Mesendoderm (in vitro differentiated cells): ENCODE data around the gene LRP1.

ENCODE experiments used
- DNase-seq: peaks from one replicate; pipeline ENCODE4 v3.0.0; 2013
- H2AK5ac ChIP-seq: 2 replicates; pipeline ENCODE4 v1.6.1; 2013; ENCODE audit warnings: low read length, inconsistent platforms
- H2BK120ac ChIP-seq: 2 replicates; pipeline ENCODE4 v1.6.1; 2013; ENCODE audit warnings: low read depth, mild to moderate bottlenecking, low read length, moderate library complexity, mixed read lengths
- H2BK15ac ChIP-seq: replicated peaks from 2 replicates; pipeline ENCODE4 v1.6.1; 2013; ENCODE audit warnings: low read depth, mild to moderate bottlenecking, moderate library complexity
- H2BK5ac ChIP-seq: 2 replicates; pipeline ENCODE4 v1.6.1; 2013; ENCODE audit warnings: low read length, inconsistent platforms
- H3K18ac ChIP-seq: 2 replicates; pipeline ENCODE4 v1.6.1; 2013; ENCODE audit warnings: mild to moderate bottlenecking, low read length, mixed read lengths
- H3K23ac ChIP-seq: one replicate; pipeline ENCODE4 v1.6.1; 2013; ENCODE audit warnings: low read length
- H3K27ac ChIP-seq: 2 replicates; pipeline ENCODE4 v1.5.1; 2013; ENCODE audit warnings: low read depth, mild to moderate bottlenecking, inconsistent platforms, low read length, moderate library complexity
- H3K27me3 ChIP-seq: 2 replicates; pipeline ENCODE4 v1.6.1; 2013; ENCODE audit warnings: low read length, control low read depth, mild to moderate bottlenecking, inconsistent platforms; ENCODE audit not compliant: insufficient read depth, poor library complexity
- H3K36me3 ChIP-seq: 2 replicates; pipeline ENCODE4 v1.6.1; 2013; ENCODE audit warnings: low read length, inconsistent platforms; ENCODE audit not compliant: control insufficient read depth, insufficient read depth
- H3K4ac ChIP-seq: one replicate; pipeline ENCODE4 v1.6.1; 2013; ENCODE audit warnings: low read depth, mild to moderate bottlenecking, low read length, moderate library complexity
- H3K4me1 ChIP-seq: 2 replicates; pipeline ENCODE4 v1.6.1; 2013; ENCODE audit warnings: low read depth, low read length, inconsistent platforms; ENCODE audit not compliant: control insufficient read depth
- H3K4me2 ChIP-seq: 2 replicates; pipeline ENCODE4 v1.6.1; 2013; ENCODE audit warnings: low read length
- H3K4me3 ChIP-seq: 2 replicates; pipeline ENCODE4 v1.5.1; 2013; ENCODE audit warnings: mild to moderate bottlenecking, low read length
- H3K56ac ChIP-seq: one replicate; pipeline ENCODE4 v1.6.1; 2013; ENCODE audit warnings: low read length
- H3K79me1 ChIP-seq: 2 replicates; pipeline ENCODE4 v1.6.1; 2013; ENCODE audit warnings: low read length, inconsistent platforms
- H3K79me2 ChIP-seq: 2 replicates; pipeline ENCODE4 v1.6.1; 2013; ENCODE audit warnings: mild to moderate bottlenecking, low read length; ENCODE audit not compliant: control insufficient read depth, insufficient read depth
- H3K9ac ChIP-seq: 2 replicates; pipeline ENCODE4 v1.6.1; 2013; ENCODE audit warnings: low read length, inconsistent platforms
- H4K5ac ChIP-seq: one replicate; pipeline ENCODE4 v1.6.1; 2013; ENCODE audit warnings: low read length
- H4K8ac ChIP-seq: one replicate; pipeline ENCODE4 v1.6.1; 2013; ENCODE audit warnings: low read depth, mild to moderate bottlenecking, control low read depth, low read length, moderate library complexity
- WGBS: extraction: QIAGEN DNeasy Blood & Tissue Kit; methylation state at CpG from one replicate; pipeline ENCODE4 v1.1.7; 2013; ENCODE audit warnings: low lambda C conversion rate, missing lambda C conversion rate; ENCODE audit not compliant: insufficient coverage; ENCODE audit errors: extremely low coverage; 5-methylcytosine and 5-hydroxymethylcytosine counted together

Gene LRP1

GRCh38 chr12:57250541-57250940, 122.3 kb downstream of the LRP1 start:
- DNase-seq, result no peak
- WGBS, result 100% methylated on average over 1 of the region's 3 CpGs
- Histone ChIP-seq H3K27me3 (no peaks in the 10 kb centered on the region), H3K18ac (no peak overlapping the region), H3K23ac (no peak overlapping the region), H3K9ac (no peak overlapping the region), H3K4me3 (no peak overlapping the region), H3K36me3 (no peaks in the 10 kb centered on the region), H3K79me2 (no peaks in the 10 kb centered on the region), H4K8ac (no peak overlapping the region), H3K4me1 (no peaks in the 10 kb centered on the region), H3K56ac (no peak overlapping the region), H3K4me2 (no peak overlapping the region), H3K27ac (no peak overlapping the region), H2AK5ac (no peak overlapping the region), H2BK15ac (no peak overlapping the region), H2BK120ac (no peak overlapping the region), H2BK5ac (no peak overlapping the region), H3K79me1 (no peaks in the 10 kb centered on the region), H4K5ac (no peak overlapping the region), H3K4ac (no peak overlapping the region)

GRCh38 chr12:57250956-57251355, 122.7 kb downstream of the LRP1 start, which contains the start of gene STAC3:
TSS of gene STAC3 (minus strand) at chr12:57251187. CDS start at chr12:57249636, 1,551 bp downstream.
- no peak within 1 kb of the TSS for H3K4me2 ChIP-seq
- H3K4me1 ChIP-seq, result no peaks in the 10 kb centered on the region
- H2BK15ac ChIP-seq, result no peak within 1 kb of the TSS
- no peaks in the 10 kb centered on the region for H3K79me2 ChIP-seq
- WGBS, result no CpG with 5 or more reads among the region's 7 CpGs
- H3K18ac ChIP-seq, result no peak within 1 kb of the TSS
- no peak within 1 kb of the TSS for H3K27ac ChIP-seq
- no peak within 1 kb of the TSS for H2BK5ac ChIP-seq
- no peak within 1 kb of the TSS for H3K4ac ChIP-seq
- H3K9ac ChIP-seq, result no peak within 1 kb of the TSS
- H2BK120ac ChIP-seq, result no peak within 1 kb of the TSS
- H3K36me3 ChIP-seq, result no peaks in the 10 kb centered on the region
- H3K27me3 ChIP-seq, result no peaks in the 10 kb centered on the region
- H3K23ac ChIP-seq, result no peak within 1 kb of the TSS
- H3K79me1 ChIP-seq, result no peaks in the 10 kb centered on the region
- no peak within 1 kb of the TSS for H4K8ac ChIP-seq
- no peak within 1 kb of the TSS for H3K4me3 ChIP-seq
- no peak within 1 kb of the TSS for H3K56ac ChIP-seq
- H4K5ac ChIP-seq, result no peak within 1 kb of the TSS
- no peak for DNase-seq
- no peak within 1 kb of the TSS for H2AK5ac ChIP-seq

- H3K4me2 ChIP-seq, result no peak overlapping the region
- H3K18ac ChIP-seq, result no peak overlapping the region
- no peaks in the 10 kb centered on the region for H3K79me1 ChIP-seq
- no peak overlapping the region for H3K23ac ChIP-seq
- peaks cover 2% of the 10 kb centered on the region for H3K36me3 ChIP-seq
- no peaks in the 10 kb centered on the region for H3K27me3 ChIP-seq
- no peak for DNase-seq
- no peak overlapping the region for H2BK15ac ChIP-seq
- no peak overlapping the region for H3K9ac ChIP-seq
- no peak overlapping the region for H3K4ac ChIP-seq
- no peak overlapping the region for H3K4me3 ChIP-seq
- H3K4me1 ChIP-seq, result no peaks in the 10 kb centered on the region
- no peak overlapping the region for H2BK5ac ChIP-seq
- H3K56ac ChIP-seq, result no peak overlapping the region
- H2BK120ac ChIP-seq, result no peak overlapping the region
- H3K27ac ChIP-seq, result no peak overlapping the region
- no peak overlapping the region for H2AK5ac ChIP-seq
- H4K5ac ChIP-seq, result no peak overlapping the region
- H3K79me2 ChIP-seq, result no peaks in the 10 kb centered on the region
- no peak overlapping the region for H4K8ac ChIP-seq
- WGBS, result no CpG with 5 or more reads among the region's 14 CpGs
These were observed 126.4 kb downstream of the LRP1 start for GRCh38 chr12:57254506-57255280.

- peaks cover 2% of the 10 kb centered on the region for H3K36me3 ChIP-seq
- H3K4me1 ChIP-seq, result no peaks in the 10 kb centered on the region
- H2BK15ac ChIP-seq, result no peak overlapping the region
- H3K18ac ChIP-seq, result no peak overlapping the region
- H3K27me3 ChIP-seq, result no peaks in the 10 kb centered on the region
- H3K23ac ChIP-seq, result no peak overlapping the region
- WGBS, result no CpG with 5 or more reads among the region's 6 CpGs
- no peak overlapping the region for H4K5ac ChIP-seq
- H3K79me2 ChIP-seq, result no peaks in the 10 kb centered on the region
- H3K56ac ChIP-seq, result no peak overlapping the region
- no peak for DNase-seq
- H4K8ac ChIP-seq, result no peak overlapping the region
- H2BK120ac ChIP-seq, result no peak overlapping the region
- no peak overlapping the region for H3K9ac ChIP-seq
- no peak overlapping the region for H3K27ac ChIP-seq
- no peak overlapping the region for H3K4me2 ChIP-seq
- H2AK5ac ChIP-seq, result no peak overlapping the region
- H3K4ac ChIP-seq, result no peak overlapping the region
- no peaks in the 10 kb centered on the region for H3K79me1 ChIP-seq
- no peak overlapping the region for H3K4me3 ChIP-seq
- no peak overlapping the region for H2BK5ac ChIP-seq
These were observed 127.6 kb downstream of the LRP1 start for GRCh38 chr12:57255916-57256315.

GRCh38 chr12:57258977-57259970, 131.0 kb downstream of the LRP1 start:
- no peak overlapping the region for H2BK120ac ChIP-seq
- H3K79me2 ChIP-seq, result no peaks in the 10 kb centered on the region
- H2BK15ac ChIP-seq, result no peak overlapping the region
- H4K8ac ChIP-seq, result no peak overlapping the region
- H3K9ac ChIP-seq, result no peak overlapping the region
- H3K4me1 ChIP-seq, result no peaks in the 10 kb centered on the region
- no peak overlapping the region for H3K23ac ChIP-seq
- no peaks in the 10 kb centered on the region for H3K27me3 ChIP-seq
- no peak overlapping the region for H3K18ac ChIP-seq
- peaks cover 2% of the 10 kb centered on the region for H3K36me3 ChIP-seq
- H3K56ac ChIP-seq, result no peak overlapping the region
- H3K4me3 ChIP-seq, result no peak overlapping the region
- DNase-seq, result no peak
- H2BK5ac ChIP-seq, result no peak overlapping the region
- H3K4me2 ChIP-seq, result no peak overlapping the region
- WGBS, result no CpG with 5 or more reads among the region's 6 CpGs
- H2AK5ac ChIP-seq, result no peak overlapping the region
- no peak overlapping the region for H3K4ac ChIP-seq
- H3K79me1 ChIP-seq, result no peaks in the 10 kb centered on the region
- H4K5ac ChIP-seq, result no peak overlapping the region
- no peak overlapping the region for H3K27ac ChIP-seq
